HepG2 (cell line): ENCODE measurements around the gene RRP36. TPM values are rescaled to one million over a fixed set of nuclear protein-coding genes. Genes with fewer than 3 reads are reported as not detected.

Source experiments
- ARNTL ChIP-seq: sonication (generic); formaldehyde crosslinking; IDR thresholded peaks from 2 replicates; pipeline ENCODE4 v1.4.0; 2020; ENCODE audit warnings: mild to moderate bottlenecking, missing genetic modification reagents
- CC2D1A ChIP-seq: sonication (generic); formaldehyde crosslinking; IDR thresholded peaks from 2 replicates; pipeline ENCODE4 v1.8.1; 2023; ENCODE audit warnings: mild to moderate bottlenecking, missing genetic modification reagents
- CHD2 ChIP-seq: IDR thresholded peaks from 2 replicates; pipeline ENCODE4 v1.6.1; 2011; ENCODE audit warnings: low read depth, low read length, improper control_type of control experiment
- HIVEP1 ChIP-seq: sonication (generic); formaldehyde crosslinking; IDR thresholded peaks from 2 replicates; pipeline ENCODE4 v1.4.0; 2020; ENCODE audit warnings: mild to moderate bottlenecking, missing genetic modification reagents
- NFE2 ChIP-seq: sonication (generic); formaldehyde crosslinking; IDR thresholded peaks from 2 replicates; pipeline ENCODE4 v1.4.0; 2020; ENCODE audit warnings: missing genetic modification reagents
- NFE2L1 ChIP-seq: sonication (generic); formaldehyde crosslinking; IDR thresholded peaks from 2 replicates; pipeline ENCODE4 v1.4.0; 2020; ENCODE audit warnings: missing genetic modification reagents, mild to moderate bottlenecking, borderline replicate concordance
- NFYB ChIP-seq: sonication (generic); formaldehyde crosslinking; IDR thresholded peaks from 2 replicates; pipeline ENCODE4 v1.4.0; 2020; ENCODE audit warnings: missing genetic modification reagents
- PPARG ChIP-seq: conservative IDR thresholded peaks from 2 replicates; pipeline ENCODE4 v1.6.1; 2016; ENCODE audit warnings: missing biosample characterization, missing genetic modification reagents
- RCOR2 ChIP-seq: IDR thresholded peaks from 2 replicates; pipeline ENCODE4 v1.6.1; 2016; ENCODE audit warnings: missing biosample characterization, missing genetic modification reagents
- SIN3B ChIP-seq: fragments of 150-350 bp; IDR thresholded peaks from 2 replicates; pipeline ENCODE4 v1.6.1; 2014; ENCODE audit warnings: low read length
- U2AF1 ChIP-seq: fragments of 200-400 bp; formaldehyde crosslinking; optimal IDR thresholded peaks from 2 replicates; pipeline ENCODE3; 2017; ENCODE audit warnings: mild to moderate bottlenecking, low read depth, low read length
- ZMYM2 ChIP-seq: sonication (generic); formaldehyde crosslinking; IDR thresholded peaks from 2 replicates; pipeline ENCODE4 v1.8.0; 2022; ENCODE audit warnings: mild to moderate bottlenecking, missing genetic modification reagents
- ZNF235 ChIP-seq: sonication (generic); formaldehyde crosslinking; IDR thresholded peaks from 2 replicates; pipeline ENCODE4 v1.8.1; 2023; ENCODE audit warnings: mild to moderate bottlenecking, missing genetic modification reagents, borderline replicate concordance
- ZNF253 ChIP-seq: sonication (generic); formaldehyde crosslinking; IDR thresholded peaks from 2 replicates; pipeline ENCODE4 v1.8.0; 2022; ENCODE audit warnings: mild to moderate bottlenecking, missing genetic modification reagents, borderline replicate concordance
- ZNF263 ChIP-seq: sonication (generic); formaldehyde crosslinking; IDR thresholded peaks from 2 replicates; pipeline ENCODE4 v1.4.0; 2020; ENCODE audit warnings: missing genetic modification reagents
- ZNF354B ChIP-seq: sonication (generic); formaldehyde crosslinking; IDR thresholded peaks from 2 replicates; pipeline ENCODE4 v1.8.0; 2022; ENCODE audit warnings: mild to moderate bottlenecking, missing genetic modification reagents
- ZNF703 ChIP-seq: sonication (generic); formaldehyde crosslinking; IDR thresholded peaks from 2 replicates; pipeline ENCODE4 v1.5.1; 2020; ENCODE audit warnings: missing genetic modification reagents, mild to moderate bottlenecking, moderate library complexity, borderline replicate concordance
- ZNF724P ChIP-seq: sonication (generic); formaldehyde crosslinking; IDR thresholded peaks from 2 replicates; pipeline ENCODE4 v1.8.0; 2022; ENCODE audit warnings: missing genetic modification reagents, borderline replicate concordance
- ZNF773 ChIP-seq: sonication (generic); formaldehyde crosslinking; IDR thresholded peaks from 2 replicates; pipeline ENCODE4 v1.4.0; 2020; ENCODE audit warnings: missing genetic modification reagents, borderline replicate concordance
- ZSCAN25 ChIP-seq: sonication (generic); formaldehyde crosslinking; IDR thresholded peaks from 2 replicates; pipeline ENCODE4 v1.8.0; 2022; ENCODE audit warnings: mild to moderate bottlenecking, missing genetic modification reagents
- ZSCAN31 ChIP-seq: sonication (generic); formaldehyde crosslinking; IDR thresholded peaks from 2 replicates; pipeline ENCODE4 v1.5.0; 2020; ENCODE audit warnings: low read depth, mild to moderate bottlenecking, missing genetic modification reagents
- ZZZ3 ChIP-seq: sonication (generic); formaldehyde crosslinking; IDR thresholded peaks from 2 replicates; pipeline ENCODE4 v1.4.0; 2020; ENCODE audit warnings: missing genetic modification reagents, mild to moderate bottlenecking, borderline replicate concordance
- polyA plus RNA-seq, 8 experiments: library from polyadenylated mRNA; depleted of rRNA in 3 of 8; stranded (reverse) in 7 of 8; unstranded in 1 of 8; fragments of >200 nt; fragmentation: Illumina TruSeq in 4 of 8; extraction: Trizol in 4 of 8; gene quantifications; 2 replicates each; pipeline versions ENCODE4 v1.2.1 to v1.2.3, GENCODE V29; 2011 to 2016; ENCODE audit warnings: low read depth in 4 of 8, missing spikeins in 1 of 8, mixed read lengths in 1 of 8; ENCODE audit not compliant: insufficient read depth in 1 of 8
- total RNA-seq, 5 experiments: library from RNA; depleted of rRNA; stranded (reverse); fragments of >200 nt; fragmentation: Illumina TruSeq; extraction: Trizol; gene quantifications; 2 replicates each; pipeline ENCODE4 v1.2.3, GENCODE V29; 2016; ENCODE audit warnings: low read depth in 1 of 5
- TF ChIP-seq, protein P1 (sequence below): sonication (generic); formaldehyde crosslinking; IDR thresholded peaks from 2 replicates; pipeline ENCODE4 v1.8.1; 2022; ENCODE audit warnings: low read depth, mild to moderate bottlenecking, missing genetic modification reagents
- TF ChIP-seq, protein P2 (sequence below): sonication (generic); formaldehyde crosslinking; IDR thresholded peaks from 2 replicates; pipeline ENCODE4 v1.5.0; 2020; ENCODE audit warnings: mild to moderate bottlenecking, missing genetic modification reagents
- TF ChIP-seq, protein P3 (sequence below): IDR thresholded peaks from 2 replicates; pipeline ENCODE4 v1.6.1; 2018; ENCODE audit warnings: missing genetic modification reagents

The RRP36 gene
- total and polyA plus RNA-seq, 2 of the 13 experiments (the other 11 are each of a cell fraction or from before 2014, with no cell fraction given) = 29.5 to 144 TPM

DNA sequence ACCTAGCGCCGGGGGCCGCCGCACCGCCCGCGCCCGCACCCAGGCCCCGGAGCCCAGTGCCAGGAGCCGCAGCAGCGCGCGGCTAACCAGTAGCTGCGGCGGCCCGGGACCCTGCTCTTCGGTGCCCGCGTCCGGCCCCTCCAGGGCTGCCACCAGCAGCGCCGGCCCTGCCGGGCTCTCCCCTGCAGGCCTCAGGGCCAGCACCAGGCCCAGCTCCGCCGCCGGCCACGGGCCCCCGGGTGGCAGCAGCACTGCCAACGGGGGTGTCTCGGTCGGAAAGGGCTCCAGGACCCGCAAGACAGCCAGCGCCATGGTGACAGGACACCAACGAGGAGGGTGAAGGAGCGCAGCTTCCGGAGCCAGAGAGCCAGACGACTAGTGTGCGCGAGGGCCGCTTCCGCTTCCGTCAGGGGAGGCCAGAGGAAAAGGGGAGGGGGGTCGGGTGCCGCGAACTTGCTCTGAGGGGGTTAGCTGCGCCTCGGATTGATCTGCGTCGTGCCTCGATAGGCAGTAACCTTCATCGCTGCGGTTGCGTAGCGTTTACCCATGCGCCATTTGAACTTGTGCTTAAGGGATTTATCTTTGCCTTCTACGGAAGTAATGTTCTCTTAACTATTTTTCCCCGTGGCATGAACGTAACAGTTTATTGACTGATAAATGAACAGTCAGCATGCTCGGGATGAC lies 42.4 kb upstream of the RRP36 start, which contains the start of gene PEX6 (continued):
- TF ChIP-seq, protein P1, sequence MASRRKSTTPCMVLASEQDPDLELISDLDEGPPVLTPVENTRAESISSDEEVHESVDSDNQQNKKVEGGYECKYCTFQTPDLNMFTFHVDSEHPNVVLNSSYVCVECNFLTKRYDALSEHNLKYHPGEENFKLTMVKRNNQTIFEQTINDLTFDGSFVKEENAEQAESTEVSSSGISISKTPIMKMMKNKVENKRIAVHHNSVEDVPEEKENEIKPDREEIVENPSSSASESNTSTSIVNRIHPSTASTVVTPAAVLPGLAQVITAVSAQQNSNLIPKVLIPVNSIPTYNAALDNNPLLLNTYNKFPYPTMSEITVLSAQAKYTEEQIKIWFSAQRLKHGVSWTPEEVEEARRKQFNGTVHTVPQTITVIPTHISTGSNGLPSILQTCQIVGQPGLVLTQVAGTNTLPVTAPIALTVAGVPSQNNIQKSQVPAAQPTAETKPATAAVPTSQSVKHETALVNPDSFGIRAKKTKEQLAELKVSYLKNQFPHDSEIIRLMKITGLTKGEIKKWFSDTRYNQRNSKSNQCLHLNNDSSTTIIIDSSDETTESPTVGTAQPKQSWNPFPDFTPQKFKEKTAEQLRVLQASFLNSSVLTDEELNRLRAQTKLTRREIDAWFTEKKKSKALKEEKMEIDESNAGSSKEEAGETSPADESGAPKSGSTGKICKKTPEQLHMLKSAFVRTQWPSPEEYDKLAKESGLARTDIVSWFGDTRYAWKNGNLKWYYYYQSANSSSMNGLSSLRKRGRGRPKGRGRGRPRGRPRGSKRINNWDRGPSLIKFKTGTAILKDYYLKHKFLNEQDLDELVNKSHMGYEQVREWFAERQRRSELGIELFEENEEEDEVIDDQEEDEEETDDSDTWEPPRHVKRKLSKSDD (CRISPR knock-in tag) = 0 out of 2 replicates have a peak, but pooled peaks have one; percentile 71
- TF ChIP-seq NFYB (peak; percentile 20), CC2D1A (no peak), ZMYM2 (CRISPR knock-in tag) (0 out of 2 replicates have a peak, but pooled peaks have one; percentile 33), RCOR2 (CRISPR knock-in tag) (0 out of 2 replicates have a peak, but pooled peaks have one; percentile 35), ZSCAN25 (CRISPR knock-in tag) (peak; percentile 77), ZNF703 (CRISPR knock-in tag) (no peak; the same call in 1 of the 2 replicates), PPARG (peak; percentile 51; the same call in 1 of the 2 replicates), ZSCAN31 (CRISPR knock-in tag) (peak; percentile 63; the same call in 1 of the 2 replicates), ZNF724P (CRISPR knock-in tag) (no peak), U2AF1 (no peak), NFE2L1 (no peak; the same call in 1 of the 2 replicates), ZNF235 (no peak), HIVEP1 (no peak), NFE2 (0 out of 2 replicates have a peak, but pooled peaks have one; percentile 25), ZZZ3 (CRISPR knock-in tag) (0 out of 2 replicates have a peak, but pooled peaks have one; percentile 41), SIN3B (no peak), ZNF354B (CRISPR knock-in tag) (no peak), ZNF773 (CRISPR knock-in tag) (no peak), CHD2 (no peak), ZNF253 (CRISPR knock-in tag) (no peak; the same call in 1 of the 2 replicates), ARNTL (CRISPR knock-in tag) (no peak; the same call in 1 of the 2 replicates), ZNF263 (CRISPR knock-in tag) (no peak)
- TF ChIP-seq, protein P2, sequence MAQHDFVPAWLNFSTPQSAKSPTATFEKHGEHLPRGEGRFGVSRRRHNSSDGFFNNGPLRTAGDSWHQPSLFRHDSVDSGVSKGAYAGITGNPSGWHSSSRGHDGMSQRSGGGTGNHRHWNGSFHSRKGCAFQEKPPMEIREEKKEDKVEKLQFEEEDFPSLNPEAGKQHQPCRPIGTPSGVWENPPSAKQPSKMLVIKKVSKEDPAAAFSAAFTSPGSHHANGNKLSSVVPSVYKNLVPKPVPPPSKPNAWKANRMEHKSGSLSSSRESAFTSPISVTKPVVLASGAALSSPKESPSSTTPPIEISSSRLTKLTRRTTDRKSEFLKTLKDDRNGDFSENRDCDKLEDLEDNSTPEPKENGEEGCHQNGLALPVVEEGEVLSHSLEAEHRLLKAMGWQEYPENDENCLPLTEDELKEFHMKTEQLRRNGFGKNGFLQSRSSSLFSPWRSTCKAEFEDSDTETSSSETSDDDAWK (CRISPR knock-in tag) = no peak
- TF ChIP-seq, protein P3, sequence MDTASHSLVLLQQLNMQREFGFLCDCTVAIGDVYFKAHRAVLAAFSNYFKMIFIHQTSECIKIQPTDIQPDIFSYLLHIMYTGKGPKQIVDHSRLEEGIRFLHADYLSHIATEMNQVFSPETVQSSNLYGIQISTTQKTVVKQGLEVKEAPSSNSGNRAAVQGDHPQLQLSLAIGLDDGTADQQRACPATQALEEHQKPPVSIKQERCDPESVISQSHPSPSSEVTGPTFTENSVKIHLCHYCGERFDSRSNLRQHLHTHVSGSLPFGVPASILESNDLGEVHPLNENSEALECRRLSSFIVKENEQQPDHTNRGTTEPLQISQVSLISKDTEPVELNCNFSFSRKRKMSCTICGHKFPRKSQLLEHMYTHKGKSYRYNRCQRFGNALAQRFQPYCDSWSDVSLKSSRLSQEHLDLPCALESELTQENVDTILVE (CRISPR knock-in tag) = peak; percentile 84
